MM.1S (cell line): ENCODE results near the gene PRR15L.
"Not testable (repeated sequence)": the region's sequence is repeated elsewhere in the genome, so short reads cannot be mapped to it uniquely, and the experiment has no call there.

ENCODE experiments used
- EZH2 ChIP-seq: fragments of 300-600 bp; sonication (generic); optimal IDR thresholded peaks from 2 replicates; pipeline ENCODE3; 2017; ENCODE audit warnings: low read depth, mild to moderate bottlenecking, antibody characterized with exemption, low read length, mixed read lengths
- TF ChIP-seq, protein P1 (sequence below): fragments of 300-600 bp; sonication (generic); IDR thresholded peaks from 2 replicates; pipeline ENCODE4 v1.5.1; 2016; ENCODE audit warnings: antibody characterized with exemption, low read length, mixed read lengths

- TF ChIP-seq, protein P1, sequence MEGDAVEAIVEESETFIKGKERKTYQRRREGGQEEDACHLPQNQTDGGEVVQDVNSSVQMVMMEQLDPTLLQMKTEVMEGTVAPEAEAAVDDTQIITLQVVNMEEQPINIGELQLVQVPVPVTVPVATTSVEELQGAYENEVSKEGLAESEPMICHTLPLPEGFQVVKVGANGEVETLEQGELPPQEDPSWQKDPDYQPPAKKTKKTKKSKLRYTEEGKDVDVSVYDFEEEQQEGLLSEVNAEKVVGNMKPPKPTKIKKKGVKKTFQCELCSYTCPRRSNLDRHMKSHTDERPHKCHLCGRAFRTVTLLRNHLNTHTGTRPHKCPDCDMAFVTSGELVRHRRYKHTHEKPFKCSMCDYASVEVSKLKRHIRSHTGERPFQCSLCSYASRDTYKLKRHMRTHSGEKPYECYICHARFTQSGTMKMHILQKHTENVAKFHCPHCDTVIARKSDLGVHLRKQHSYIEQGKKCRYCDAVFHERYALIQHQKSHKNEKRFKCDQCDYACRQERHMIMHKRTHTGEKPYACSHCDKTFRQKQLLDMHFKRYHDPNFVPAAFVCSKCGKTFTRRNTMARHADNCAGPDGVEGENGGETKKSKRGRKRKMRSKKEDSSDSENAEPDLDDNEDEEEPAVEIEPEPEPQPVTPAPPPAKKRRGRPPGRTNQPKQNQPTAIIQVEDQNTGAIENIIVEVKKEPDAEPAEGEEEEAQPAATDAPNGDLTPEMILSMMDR = not testable (repeated sequence)
- TF ChIP-seq EZH2 = not testable (repeated sequence)
These were observed 44.0 kb upstream of the PRR15L start for GRCh38 chr17:48001657-48002056.
